ENCODE data around the gene TPTE2. TPM values are rescaled to one million over a fixed set of nuclear protein-coding genes. Genes with fewer than 3 reads are reported as not detected.

Gene TPTE2
- total RNA-seq, 1 donor from 2014 or later = not detected

GRCh38 chr13:19604306-19604705 is 43.0 kb upstream of the TPTE2 start:
- no peaks in the 10 kb centered on the region for H3K9me3 ChIP-seq
- H3K4me1 ChIP-seq = peaks cover 14% of the 10 kb centered on the region
- H3K36me3 ChIP-seq = no peaks in the 10 kb centered on the region
- no peak for DNase-seq (ENCODE audit: extremely low spot score in 2 of 2)
- no peaks in the 10 kb centered on the region for H3K27me3 ChIP-seq
- H3K4me3 ChIP-seq = no peak overlapping the region
- intact Hi-C loops (cut with DNase I) = no loop called here
- TF ChIP-seq CTCF (IDR thresholded peaks at IDR 0.05) (no peak), POLR2AphosphoS5 (IDR thresholded peaks at IDR 0.05; ENCODE audit: insufficient read depth in 1 of 2, low read depth in 1 of 2) (no peak), POLR2A (IDR thresholded peaks at IDR 0.05) (no peak)
- H3K27ac ChIP-seq = no peak overlapping the region

- DNase-seq (ENCODE audit: extremely low spot score in 2 of 2) = no peak
Observed at GRCh38 chr13:19601749-19602725, 40.7 kb upstream of the TPTE2 start.

GRCh38 chr13:19597523-19597922 is 36.2 kb upstream of the TPTE2 start:
- Histone ChIP-seq H3K27ac (no peak overlapping the region), H3K4me1 (peaks cover 13% of the 10 kb centered on the region), H3K9me3 (no peaks in the 10 kb centered on the region), H3K4me3 (no peak overlapping the region), H3K36me3 (no peaks in the 10 kb centered on the region), H3K27me3 (no peaks in the 10 kb centered on the region)
- DNase-seq (ENCODE audit: extremely low spot score in 2 of 2) = no peak
- intact Hi-C loops (cut with DNase I) = no loop called here
- no peak for TF ChIP-seq POLR2A (IDR thresholded peaks at IDR 0.05)
- no peak for TF ChIP-seq CTCF (IDR thresholded peaks at IDR 0.05)
- TF ChIP-seq POLR2AphosphoS5 (IDR thresholded peaks at IDR 0.05; ENCODE audit: insufficient read depth in 1 of 2, low read depth in 1 of 2) = no peak

More at GRCh38 chr13:19601749-19602725, 40.7 kb upstream of the TPTE2 start:
- H3K27me3 ChIP-seq = no peaks in the 10 kb centered on the region
- TF ChIP-seq CTCF (IDR thresholded peaks at IDR 0.05) (no peak), POLR2AphosphoS5 (IDR thresholded peaks at IDR 0.05; ENCODE audit: insufficient read depth in 1 of 2, low read depth in 1 of 2) (no peak), POLR2A (IDR thresholded peaks at IDR 0.05) (no peak)
- H3K4me3 ChIP-seq = peak overlapping the region; percentile 54 to 62
- no peaks in the 10 kb centered on the region for H3K36me3 ChIP-seq
- H3K27ac ChIP-seq = no peak overlapping the region
- intact Hi-C loops (cut with DNase I) = no loop called here
- H3K4me1 ChIP-seq = peaks cover 14% of the 10 kb centered on the region
- H3K9me3 ChIP-seq = no peaks in the 10 kb centered on the region

GRCh38 chr13:19596960-19597361 is 35.6 kb upstream of the TPTE2 start:
- Histone ChIP-seq H3K4me3 (no peak overlapping the region), H3K27me3 (no peaks in the 10 kb centered on the region), H3K27ac (no peak overlapping the region), H3K9me3 (no peaks in the 10 kb centered on the region), H3K4me1 (peaks cover 7% of the 10 kb centered on the region), H3K36me3 (no peaks in the 10 kb centered on the region)
- intact Hi-C loops (cut with DNase I) = no loop called here
- no peak for DNase-seq (ENCODE audit: extremely low spot score in 2 of 2)
- TF ChIP-seq POLR2AphosphoS5 (IDR thresholded peaks at IDR 0.05; ENCODE audit: insufficient read depth in 1 of 2, low read depth in 1 of 2) (no peak), POLR2A (IDR thresholded peaks at IDR 0.05) (no peak), CTCF (IDR thresholded peaks at IDR 0.05) (no peak)

GRCh38 chr13:19596086-19596485 is 34.8 kb upstream of the TPTE2 start:
- Histone ChIP-seq H3K9me3 (no peaks in the 10 kb centered on the region), H3K4me3 (no peak overlapping the region), H3K27me3 (no peaks in the 10 kb centered on the region), H3K27ac (no peak overlapping the region), H3K36me3 (no peaks in the 10 kb centered on the region), H3K4me1 (no peaks in the 10 kb centered on the region)
- DNase-seq (ENCODE audit: extremely low spot score in 2 of 2) = no peak
- intact Hi-C loops (cut with DNase I) = no loop called here
- no peak for TF ChIP-seq POLR2AphosphoS5 (IDR thresholded peaks at IDR 0.05; ENCODE audit: insufficient read depth in 1 of 2, low read depth in 1 of 2)
- TF ChIP-seq CTCF (IDR thresholded peaks at IDR 0.05) = no peak
- no peak for TF ChIP-seq POLR2A (IDR thresholded peaks at IDR 0.05)

Measured in vagina (tissue), 2 donors.